GM21619 (cell line): ENCODE results near the gene GFRA4.

Experiments used
- ATAC-seq: cut with Tn5 transposase; IDR thresholded peaks from one replicate; pipeline ENCODE4 v1.9.1; 2021; ENCODE audit not compliant: unreplicated experiment

GFRA4 gene

DNA sequence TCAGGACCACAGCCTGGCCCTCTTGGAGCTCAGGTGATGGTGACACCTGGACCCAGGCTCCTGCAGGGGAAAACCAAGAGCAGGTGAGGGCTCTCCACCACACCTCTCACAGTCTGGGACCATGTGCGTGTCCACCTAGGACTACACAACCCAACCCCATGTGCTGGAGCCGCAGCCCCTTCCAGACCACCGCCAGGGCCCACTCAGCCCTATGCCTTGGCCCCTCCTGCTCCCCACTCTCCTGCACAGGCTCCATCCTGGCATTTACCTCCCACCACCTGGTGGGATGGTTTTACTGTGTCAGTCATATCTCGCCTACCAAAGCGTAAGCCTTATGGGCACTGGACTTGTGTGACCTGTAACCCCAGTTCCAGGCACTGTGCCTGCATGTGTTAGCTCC lies 31.7 kb upstream of the GFRA4 start:
- ATAC-seq: no peak

DNA sequence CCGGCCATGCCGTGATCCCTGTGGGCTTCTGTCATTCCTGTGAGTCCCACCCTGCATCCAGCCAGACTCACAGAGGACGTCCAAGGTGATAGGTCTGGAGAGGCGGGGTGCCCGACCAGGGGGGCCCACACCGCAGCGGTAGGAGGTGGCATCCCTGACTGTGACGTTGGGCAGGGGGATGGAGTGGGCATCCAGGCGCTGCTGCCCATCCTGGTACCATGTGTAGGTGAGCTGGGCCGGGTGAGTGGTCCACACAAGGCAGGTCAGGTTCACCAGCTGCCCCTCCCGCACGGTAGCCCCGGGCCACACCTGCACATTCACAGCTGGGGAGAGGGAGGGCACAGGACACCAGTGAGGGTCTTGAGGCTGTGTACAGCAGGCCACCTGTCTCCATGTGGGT lies 30.2 kb upstream of the GFRA4 start:
- ATAC-seq: no peak

DNA sequence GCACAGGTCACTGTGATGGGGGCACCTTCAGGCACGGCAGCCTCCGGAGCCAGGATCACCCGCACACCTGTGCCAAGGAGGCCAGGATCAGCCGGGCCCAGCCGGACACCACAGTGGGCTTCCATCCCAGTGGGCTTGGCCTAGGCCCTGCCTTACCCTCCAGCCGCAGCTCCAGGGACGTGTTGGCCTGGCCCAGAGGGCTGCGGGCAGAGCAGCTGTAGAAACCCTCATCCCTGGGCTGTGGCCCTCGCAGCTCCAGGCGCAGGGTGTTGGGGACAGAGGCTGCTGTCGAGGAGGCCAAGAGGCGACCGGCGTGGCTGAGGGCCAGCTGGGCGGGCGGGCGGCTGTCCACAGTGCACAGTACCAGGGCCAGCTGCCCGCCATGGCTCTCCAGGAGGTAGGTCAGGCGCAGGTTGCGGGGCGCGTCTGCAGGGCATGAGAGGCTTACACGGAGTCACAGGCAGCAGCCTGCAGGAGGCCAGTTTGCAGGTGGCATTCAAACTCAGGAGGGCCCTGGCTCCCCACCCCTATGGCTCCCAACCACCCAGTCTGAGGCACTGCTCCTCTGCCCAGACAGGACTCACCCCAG lies 29.6 kb upstream of the GFRA4 start:
- ATAC-seq: no peak

- ATAC-seq: no peak
Observed at GRCh38 chr20:3691897-3692296, 28.7 kb upstream of the GFRA4 start.

GRCh38 chr20:3691306-3691705 lies 28.1 kb upstream of the GFRA4 start:
- ATAC-seq: no peak

DNA sequence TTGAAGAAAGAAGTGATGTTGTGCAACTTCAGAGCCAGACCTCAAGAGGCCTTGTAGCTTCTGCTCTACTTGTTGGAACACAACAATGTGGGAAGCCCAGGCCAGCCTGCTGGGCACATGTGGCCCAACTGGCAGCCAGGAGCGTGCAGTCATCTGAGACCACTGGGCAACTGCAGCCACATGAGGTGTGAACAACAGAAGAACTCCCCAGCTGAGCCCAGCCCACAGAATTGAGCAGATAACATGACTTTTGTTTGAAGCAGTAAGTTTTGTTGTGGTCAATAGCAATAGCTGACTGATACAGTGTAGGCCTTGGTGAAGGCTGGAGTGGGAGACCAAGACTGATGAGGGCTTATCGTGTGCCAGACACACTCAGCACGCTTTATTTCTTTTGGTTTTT lies 27.2 kb upstream of the GFRA4 start:
- no peak for ATAC-seq

DNA sequence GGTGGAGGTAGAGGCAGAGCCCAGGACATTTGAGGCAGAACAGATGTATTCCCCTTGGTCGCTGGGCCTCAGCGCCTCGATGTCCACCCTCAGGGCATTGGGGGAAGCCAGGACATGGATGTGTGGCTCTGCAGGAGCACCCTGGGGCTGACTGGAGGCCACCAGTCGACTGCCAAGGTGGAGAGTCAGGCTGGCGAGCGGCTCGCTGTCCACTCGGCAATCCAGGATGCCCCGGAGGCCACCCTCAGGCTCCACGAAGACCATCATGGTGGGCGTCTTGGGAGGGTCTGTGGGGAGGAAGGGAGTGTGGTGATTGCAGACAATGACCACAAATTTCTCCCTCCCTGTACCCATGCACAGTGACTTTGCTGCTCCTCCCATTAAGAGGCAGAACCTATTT lies 26.8 kb upstream of the GFRA4 start:
- ATAC-seq: no peak

- ATAC-seq: no peak
Observed at GRCh38 chr20:3687655-3688054, 24.5 kb upstream of the GFRA4 start.

GRCh38 chr20:3686867-3687321 lies 23.7 kb upstream of the GFRA4 start:
- ATAC-seq: no peak

GRCh38 chr20:3686421-3686820 lies 23.2 kb upstream of the GFRA4 start:
- no peak for ATAC-seq

DNA sequence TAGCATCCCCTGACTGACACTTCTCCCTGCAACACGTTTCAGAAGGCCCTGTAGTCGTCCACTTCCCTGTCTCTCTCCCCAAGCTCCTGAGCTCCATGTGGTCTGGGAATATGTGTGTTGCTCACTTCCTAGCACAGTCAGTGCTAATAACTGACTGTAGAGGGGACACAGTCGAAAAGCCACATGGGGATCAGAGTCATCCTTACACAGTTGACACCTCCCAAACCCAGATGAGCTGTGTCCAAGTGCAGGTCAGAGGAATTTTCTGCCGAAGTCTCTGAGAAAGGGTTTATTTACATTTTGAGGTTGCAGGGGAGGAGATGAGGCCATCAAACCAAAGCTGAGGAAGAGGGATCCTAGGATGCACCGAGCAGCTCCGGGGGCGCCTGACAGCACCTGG lies 22.1 kb upstream of the GFRA4 start:
- no peak for ATAC-seq

- ATAC-seq: no peak
Observed at GRCh38 chr20:3681931-3682781, 19.0 kb upstream of the GFRA4 start, which contains the start of gene ADAM33. Gene ADAM33 (minus strand): TSS chr20:3682010. CDS start chr20:3682004, 6 bp downstream.

- no peak for ATAC-seq
Observed at GRCh38 chr20:3681352-3681930, 18.2 kb upstream of the GFRA4 start.

- ATAC-seq: no peak
Observed at GRCh38 chr20:3680701-3681351, 17.6 kb upstream of the GFRA4 start.

- ATAC-seq: no peak
Observed at GRCh38 chr20:3679749-3680700, 16.8 kb upstream of the GFRA4 start.

GRCh38 chr20:3678856-3679720 lies 15.9 kb upstream of the GFRA4 start:
- ATAC-seq: no peak

DNA sequence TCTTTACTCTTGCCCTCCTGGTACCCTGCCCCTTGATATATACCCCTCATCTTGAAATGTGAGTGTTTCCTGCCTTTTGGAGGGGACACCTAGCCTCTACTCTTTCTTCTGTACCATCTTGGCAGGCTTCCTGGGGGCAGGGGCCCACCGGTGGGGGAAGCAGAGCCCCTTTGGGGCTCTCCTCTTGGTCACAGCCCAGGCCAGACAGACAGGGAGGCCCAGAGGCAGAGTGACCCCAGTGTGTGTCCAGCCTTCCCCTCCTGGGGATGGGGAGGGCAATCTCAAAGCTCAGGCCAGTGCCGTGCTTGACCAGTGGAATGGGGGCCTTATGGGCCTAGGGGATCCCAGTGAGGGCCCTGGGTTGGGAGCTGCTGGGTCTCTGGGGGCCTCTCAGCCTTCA lies 15.0 kb upstream of the GFRA4 start:
- ATAC-seq: no peak

- ATAC-seq: no peak
Observed at GRCh38 chr20:3677733-3678132, 14.5 kb upstream of the GFRA4 start.
